Measurements from ENCODE around the gene GPC5.

DNA sequence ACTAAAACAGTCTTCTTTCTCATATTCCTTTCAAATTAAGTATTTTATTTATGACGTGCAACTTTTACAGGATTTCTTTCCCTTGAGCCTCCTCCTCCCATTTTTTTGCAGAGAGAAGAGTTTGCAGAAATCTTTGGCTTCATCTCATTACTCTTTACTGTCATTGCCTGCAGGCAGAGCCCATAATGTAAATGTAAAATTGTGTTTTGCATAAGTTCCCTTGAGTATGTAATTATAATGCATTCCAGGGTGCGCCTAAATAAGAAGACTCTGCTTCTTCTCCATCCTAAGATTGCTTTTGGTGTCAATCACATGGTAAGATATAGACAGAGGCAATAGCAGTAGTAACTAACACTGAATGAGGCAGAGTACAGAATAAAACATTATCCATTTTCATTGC, 27.9 kb upstream of the GPC5 start:
- TF ChIP-seq, protein P1, sequence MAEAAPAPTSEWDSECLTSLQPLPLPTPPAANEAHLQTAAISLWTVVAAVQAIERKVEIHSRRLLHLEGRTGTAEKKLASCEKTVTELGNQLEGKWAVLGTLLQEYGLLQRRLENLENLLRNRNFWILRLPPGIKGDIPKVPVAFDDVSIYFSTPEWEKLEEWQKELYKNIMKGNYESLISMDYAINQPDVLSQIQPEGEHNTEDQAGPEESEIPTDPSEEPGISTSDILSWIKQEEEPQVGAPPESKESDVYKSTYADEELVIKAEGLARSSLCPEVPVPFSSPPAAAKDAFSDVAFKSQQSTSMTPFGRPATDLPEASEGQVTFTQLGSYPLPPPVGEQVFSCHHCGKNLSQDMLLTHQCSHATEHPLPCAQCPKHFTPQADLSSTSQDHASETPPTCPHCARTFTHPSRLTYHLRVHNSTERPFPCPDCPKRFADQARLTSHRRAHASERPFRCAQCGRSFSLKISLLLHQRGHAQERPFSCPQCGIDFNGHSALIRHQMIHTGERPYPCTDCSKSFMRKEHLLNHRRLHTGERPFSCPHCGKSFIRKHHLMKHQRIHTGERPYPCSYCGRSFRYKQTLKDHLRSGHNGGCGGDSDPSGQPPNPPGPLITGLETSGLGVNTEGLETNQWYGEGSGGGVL (tag by site-specific recombination; IDR thresholded peaks at IDR 0.05), result no peak
- TF ChIP-seq, protein P2, sequence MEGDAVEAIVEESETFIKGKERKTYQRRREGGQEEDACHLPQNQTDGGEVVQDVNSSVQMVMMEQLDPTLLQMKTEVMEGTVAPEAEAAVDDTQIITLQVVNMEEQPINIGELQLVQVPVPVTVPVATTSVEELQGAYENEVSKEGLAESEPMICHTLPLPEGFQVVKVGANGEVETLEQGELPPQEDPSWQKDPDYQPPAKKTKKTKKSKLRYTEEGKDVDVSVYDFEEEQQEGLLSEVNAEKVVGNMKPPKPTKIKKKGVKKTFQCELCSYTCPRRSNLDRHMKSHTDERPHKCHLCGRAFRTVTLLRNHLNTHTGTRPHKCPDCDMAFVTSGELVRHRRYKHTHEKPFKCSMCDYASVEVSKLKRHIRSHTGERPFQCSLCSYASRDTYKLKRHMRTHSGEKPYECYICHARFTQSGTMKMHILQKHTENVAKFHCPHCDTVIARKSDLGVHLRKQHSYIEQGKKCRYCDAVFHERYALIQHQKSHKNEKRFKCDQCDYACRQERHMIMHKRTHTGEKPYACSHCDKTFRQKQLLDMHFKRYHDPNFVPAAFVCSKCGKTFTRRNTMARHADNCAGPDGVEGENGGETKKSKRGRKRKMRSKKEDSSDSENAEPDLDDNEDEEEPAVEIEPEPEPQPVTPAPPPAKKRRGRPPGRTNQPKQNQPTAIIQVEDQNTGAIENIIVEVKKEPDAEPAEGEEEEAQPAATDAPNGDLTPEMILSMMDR (tag by site-specific recombination; IDR thresholded peaks at IDR 0.05), result no peak

All from HEK293 (cell line).